ENCODE data around the gene SLC16A6.

SLC16A6 gene

DNA sequence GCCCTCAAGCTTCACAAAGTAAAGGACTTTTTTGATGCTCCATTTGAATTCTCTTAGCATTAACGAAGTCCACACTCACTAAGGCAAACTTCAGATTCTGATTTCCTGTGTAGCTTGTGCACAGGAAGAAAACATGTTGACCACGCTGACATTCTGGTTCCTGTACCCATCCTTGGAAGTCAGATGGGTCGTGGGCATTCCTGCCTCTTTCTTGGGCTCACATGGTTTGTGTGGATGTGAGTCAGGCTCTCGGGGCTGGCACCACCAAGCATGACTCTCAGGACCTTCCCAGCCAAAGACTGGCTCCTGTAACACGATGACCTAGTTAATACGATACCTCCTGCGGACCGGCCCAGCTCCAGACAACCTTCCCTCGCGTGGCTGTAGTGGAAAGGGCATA is 33.2 kb upstream of the SLC16A6 start:
- no peak for ATAC-seq (ENCODE audit: low read depth)
- H3K4me3 ChIP-seq (ENCODE audit: severe bottlenecking): no peak overlapping the region
- H3K27me3 ChIP-seq (ENCODE audit: insufficient read depth, poor library complexity, severe bottlenecking): peaks cover 2% of the 10 kb centered on the region
- no peaks in the 10 kb centered on the region for H3K9me3 ChIP-seq (ENCODE audit: severe bottlenecking)
- no peak overlapping the region for H3K27ac ChIP-seq (ENCODE audit: poor library complexity, severe bottlenecking)
- no peaks in the 10 kb centered on the region for H3K36me3 ChIP-seq (ENCODE audit: low read depth)
- TF ChIP-seq, protein P1, sequence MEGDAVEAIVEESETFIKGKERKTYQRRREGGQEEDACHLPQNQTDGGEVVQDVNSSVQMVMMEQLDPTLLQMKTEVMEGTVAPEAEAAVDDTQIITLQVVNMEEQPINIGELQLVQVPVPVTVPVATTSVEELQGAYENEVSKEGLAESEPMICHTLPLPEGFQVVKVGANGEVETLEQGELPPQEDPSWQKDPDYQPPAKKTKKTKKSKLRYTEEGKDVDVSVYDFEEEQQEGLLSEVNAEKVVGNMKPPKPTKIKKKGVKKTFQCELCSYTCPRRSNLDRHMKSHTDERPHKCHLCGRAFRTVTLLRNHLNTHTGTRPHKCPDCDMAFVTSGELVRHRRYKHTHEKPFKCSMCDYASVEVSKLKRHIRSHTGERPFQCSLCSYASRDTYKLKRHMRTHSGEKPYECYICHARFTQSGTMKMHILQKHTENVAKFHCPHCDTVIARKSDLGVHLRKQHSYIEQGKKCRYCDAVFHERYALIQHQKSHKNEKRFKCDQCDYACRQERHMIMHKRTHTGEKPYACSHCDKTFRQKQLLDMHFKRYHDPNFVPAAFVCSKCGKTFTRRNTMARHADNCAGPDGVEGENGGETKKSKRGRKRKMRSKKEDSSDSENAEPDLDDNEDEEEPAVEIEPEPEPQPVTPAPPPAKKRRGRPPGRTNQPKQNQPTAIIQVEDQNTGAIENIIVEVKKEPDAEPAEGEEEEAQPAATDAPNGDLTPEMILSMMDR (IDR thresholded peaks at IDR 0.05; ENCODE audit: poor library complexity, severe bottlenecking): no peak
- DNase-seq (ENCODE audit: low spot score): no peak
- no peaks in the 10 kb centered on the region for H3K4me1 ChIP-seq (ENCODE audit: insufficient read depth, poor library complexity, severe bottlenecking)

DNA sequence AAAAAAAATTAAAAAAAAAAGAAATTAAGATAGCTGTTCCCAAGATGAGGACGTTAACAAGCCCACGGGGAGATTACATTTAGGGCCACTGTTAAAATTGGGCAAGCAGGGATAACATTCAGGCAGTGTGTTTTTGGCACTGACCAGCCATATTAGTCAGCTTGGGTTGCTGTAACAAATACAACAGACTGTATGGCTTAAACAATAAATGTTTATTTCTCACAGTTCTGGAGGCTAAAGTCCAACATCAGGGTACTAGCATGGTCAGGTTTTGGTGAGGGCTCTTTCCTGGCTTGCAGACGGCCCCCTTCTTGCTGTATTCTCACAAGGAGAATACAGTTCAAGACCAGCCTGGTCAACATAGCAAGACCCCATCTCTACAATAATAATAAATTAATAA is 31.7 kb upstream of the SLC16A6 start:
- H3K9me3 ChIP-seq (ENCODE audit: severe bottlenecking): no peaks in the 10 kb centered on the region

DNA sequence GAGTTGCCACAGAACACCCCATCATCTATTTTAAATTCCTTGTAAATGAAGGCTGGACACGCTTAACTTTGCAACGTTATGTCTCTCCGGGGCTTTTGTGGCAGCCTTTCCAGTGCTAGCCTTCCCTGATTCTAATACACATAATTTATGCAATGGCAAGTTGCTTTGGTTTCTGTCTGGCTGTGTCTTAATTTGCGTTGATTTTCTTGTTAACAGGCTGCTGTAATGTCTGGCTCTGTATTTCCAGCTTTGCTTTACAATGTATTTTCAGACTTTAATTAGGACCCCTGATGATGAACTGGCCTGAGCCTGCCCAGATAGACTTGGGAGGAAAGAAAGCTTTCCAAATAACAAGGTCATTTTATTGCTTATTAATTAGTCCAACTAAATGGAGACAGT is 30.6 kb upstream of the SLC16A6 start:
- H3K9me3 ChIP-seq (ENCODE audit: severe bottlenecking): no peaks in the 10 kb centered on the region
- ATAC-seq (ENCODE audit: low read depth): no peak
- H3K4me3 ChIP-seq (ENCODE audit: severe bottlenecking): no peak overlapping the region
- no peaks in the 10 kb centered on the region for H3K4me1 ChIP-seq (ENCODE audit: insufficient read depth, poor library complexity, severe bottlenecking)
- no peak for DNase-seq (ENCODE audit: low spot score)
- H3K36me3 ChIP-seq (ENCODE audit: low read depth): no peaks in the 10 kb centered on the region
- H3K27ac ChIP-seq (ENCODE audit: poor library complexity, severe bottlenecking): no peak overlapping the region
- TF ChIP-seq, protein P1 (IDR thresholded peaks at IDR 0.05; ENCODE audit: poor library complexity, severe bottlenecking): no peak
- peaks cover 2% of the 10 kb centered on the region for H3K27me3 ChIP-seq (ENCODE audit: insufficient read depth, poor library complexity, severe bottlenecking)

More for the DNA sequence above, 31.7 kb upstream of the SLC16A6 start:
- Histone ChIP-seq H3K27me3 (ENCODE audit: insufficient read depth, poor library complexity, severe bottlenecking) (peaks cover 2% of the 10 kb centered on the region), H3K4me1 (ENCODE audit: insufficient read depth, poor library complexity, severe bottlenecking) (no peaks in the 10 kb centered on the region), H3K4me3 (ENCODE audit: severe bottlenecking) (no peak overlapping the region), H3K36me3 (ENCODE audit: low read depth) (no peaks in the 10 kb centered on the region), H3K27ac (ENCODE audit: poor library complexity, severe bottlenecking) (no peak overlapping the region)
- no peak for ATAC-seq (ENCODE audit: low read depth)
- DNase-seq (ENCODE audit: low spot score): no peak
- TF ChIP-seq, protein P1 (IDR thresholded peaks at IDR 0.05; ENCODE audit: poor library complexity, severe bottlenecking): no peak

DNA sequence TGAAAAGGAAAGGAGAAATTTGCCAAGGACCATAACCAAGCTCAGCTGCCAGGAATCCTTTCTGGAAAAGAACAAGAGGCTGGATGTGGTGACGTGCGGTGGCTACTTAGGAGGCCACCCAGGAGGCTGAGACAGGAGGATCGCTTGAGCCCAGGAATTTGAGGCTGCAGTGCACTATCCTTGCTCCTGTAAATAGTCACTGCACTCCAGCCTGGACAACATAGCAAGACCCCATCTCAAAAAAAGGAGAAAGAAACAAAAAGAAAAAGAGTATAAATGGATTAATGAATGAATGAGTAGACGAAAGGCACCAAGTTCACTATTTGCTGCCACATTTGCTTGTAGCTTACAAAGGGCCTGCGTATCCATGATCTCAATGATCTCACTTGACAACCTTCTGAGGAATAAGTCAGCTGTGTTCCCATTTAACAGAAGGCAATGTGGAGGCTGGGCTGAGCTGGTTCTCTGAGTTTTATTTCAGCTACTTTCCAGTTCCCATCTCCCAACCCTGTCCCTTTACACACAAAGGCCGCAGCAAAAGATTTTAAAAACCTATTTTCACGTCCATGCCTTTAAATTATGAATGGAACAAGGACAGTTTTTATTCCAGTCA is 30.1 kb upstream of the SLC16A6 start:
- ATAC-seq (ENCODE audit: low read depth) (no peak), DNase-seq (ENCODE audit: low spot score) (no peak)
- Histone ChIP-seq H3K4me1 (ENCODE audit: insufficient read depth, poor library complexity, severe bottlenecking) (no peaks in the 10 kb centered on the region), H3K36me3 (ENCODE audit: low read depth) (no peaks in the 10 kb centered on the region), H3K27ac (ENCODE audit: poor library complexity, severe bottlenecking) (no peak overlapping the region), H3K4me3 (ENCODE audit: severe bottlenecking) (no peak overlapping the region), H3K27me3 (ENCODE audit: insufficient read depth, poor library complexity, severe bottlenecking) (peaks cover 2% of the 10 kb centered on the region), H3K9me3 (ENCODE audit: severe bottlenecking) (no peaks in the 10 kb centered on the region)
- TF ChIP-seq, protein P1 (IDR thresholded peaks at IDR 0.05; ENCODE audit: poor library complexity, severe bottlenecking): no peak

DNA sequence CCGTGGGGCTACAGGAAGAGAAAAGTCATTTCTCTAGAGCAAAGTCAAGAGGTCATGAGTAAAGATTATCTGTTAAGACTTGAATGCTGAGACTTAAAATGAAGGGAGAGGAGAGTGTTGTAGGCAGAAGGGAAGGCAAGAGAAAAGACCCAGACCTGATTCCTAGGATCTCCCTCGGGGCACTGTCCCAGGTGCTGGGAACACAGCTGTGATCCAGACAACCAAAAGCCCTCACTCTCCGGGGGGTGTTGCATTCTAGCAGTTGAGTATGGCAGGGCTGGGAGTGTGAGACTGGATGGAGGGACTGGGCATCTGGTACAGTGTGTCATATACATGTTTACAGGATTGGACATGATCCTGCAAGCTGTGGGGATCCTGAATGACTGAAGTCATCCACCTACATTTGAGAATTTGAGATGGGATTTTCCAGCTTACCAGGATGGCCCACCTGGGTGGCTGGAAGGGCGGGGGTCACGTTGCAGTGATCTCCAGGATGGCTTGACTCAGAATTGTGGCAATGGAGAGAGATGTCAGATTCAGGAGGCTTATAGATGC is 29.5 kb upstream of the SLC16A6 start:
- TF ChIP-seq, protein P1 (IDR thresholded peaks at IDR 0.05; ENCODE audit: poor library complexity, severe bottlenecking): no peak
- H3K27ac ChIP-seq (ENCODE audit: poor library complexity, severe bottlenecking): no peak overlapping the region
- no peaks in the 10 kb centered on the region for H3K36me3 ChIP-seq (ENCODE audit: low read depth)
- H3K9me3 ChIP-seq (ENCODE audit: severe bottlenecking): no peaks in the 10 kb centered on the region
- peaks cover 2% of the 10 kb centered on the region for H3K27me3 ChIP-seq (ENCODE audit: insufficient read depth, poor library complexity, severe bottlenecking)
- H3K4me3 ChIP-seq (ENCODE audit: severe bottlenecking): no peak overlapping the region
- no peak for DNase-seq (ENCODE audit: low spot score)
- no peak for ATAC-seq (ENCODE audit: low read depth)
- no peaks in the 10 kb centered on the region for H3K4me1 ChIP-seq (ENCODE audit: insufficient read depth, poor library complexity, severe bottlenecking)

All from RWPE2 (cell line).